Epithelial cell of esophagus (primary cell): ENCODE measurements around the gene OSBPL10.

Source experiments
- DNase-seq: peaks from one replicate; pipeline ENCODE4 v3.0.0; 2010; ENCODE audit warnings: low read depth
- H3K4me3 ChIP-seq: 2 replicates; pipeline ENCODE4 v1.5.1; 2011; ENCODE audit warnings: mild to moderate bottlenecking, low read length, control low read depth
- CTCF ChIP-seq: IDR thresholded peaks from 2 replicates; pipeline ENCODE4 v1.5.1; 2011; ENCODE audit warnings: low read depth, mild to moderate bottlenecking, low read length, control low read depth, inconsistent platforms; ENCODE audit not compliant: insufficient read depth; ENCODE audit errors: missing control alignments

The OSBPL10 gene

GRCh38 chr3:31732548-31732947 is 248.5 kb downstream of the OSBPL10 start:
- no peak for DNase-seq
- no peak overlapping the region for H3K4me3 ChIP-seq
- no peak for TF ChIP-seq CTCF

GRCh38 chr3:31729573-31729972 is 251.5 kb downstream of the OSBPL10 start:
- DNase-seq = no peak
- H3K4me3 ChIP-seq = no peak overlapping the region
- TF ChIP-seq CTCF = no peak

GRCh38 chr3:31729082-31729481 is 252.0 kb downstream of the OSBPL10 start:
- no peak overlapping the region for H3K4me3 ChIP-seq
- peak; percentile 55 for DNase-seq
- TF ChIP-seq CTCF = no peak

- H3K4me3 ChIP-seq = no peak overlapping the region
- no peak for TF ChIP-seq CTCF
- no peak for DNase-seq
Measured at GRCh38 chr3:31728403-31728802, 252.7 kb downstream of the OSBPL10 start.

GRCh38 chr3:31725976-31726375 is 255.1 kb downstream of the OSBPL10 start:
- no peak overlapping the region for H3K4me3 ChIP-seq
- no peak for TF ChIP-seq CTCF
- no peak for DNase-seq

GRCh38 chr3:31725568-31725967 is 255.5 kb downstream of the OSBPL10 start:
- no peak for DNase-seq
- no peak for TF ChIP-seq CTCF
- H3K4me3 ChIP-seq = no peak overlapping the region

GRCh38 chr3:31724651-31725050 is 256.4 kb downstream of the OSBPL10 start:
- no peak overlapping the region for H3K4me3 ChIP-seq
- peak; percentile 54 for TF ChIP-seq CTCF
- DNase-seq = peak; percentile 60
